Stimulated activated naive CD8-positive, alpha-beta T cell treated with anti-CD3 and anti-CD28 coated beads, Interleukin-15, Interleukin-2, amounts not matched to agents 100 U/mL and 50 U/mL, for 24 hours (primary cell): ENCODE measurements around the gene TFIP11.
A peak's percentile ranks its signal among the peaks of the same experiment; 100 is the strongest.

ENCODE experiments used
- ATAC-seq: fragments of 150-1000 bp; cut with Tn5 transposase; one replicate; pipeline ENCODE4 v1.10.0; 2021
- DNase-seq: peaks from one replicate; pipeline ENCODE4 v3.0.0; 2021

The TFIP11 gene

DNA sequence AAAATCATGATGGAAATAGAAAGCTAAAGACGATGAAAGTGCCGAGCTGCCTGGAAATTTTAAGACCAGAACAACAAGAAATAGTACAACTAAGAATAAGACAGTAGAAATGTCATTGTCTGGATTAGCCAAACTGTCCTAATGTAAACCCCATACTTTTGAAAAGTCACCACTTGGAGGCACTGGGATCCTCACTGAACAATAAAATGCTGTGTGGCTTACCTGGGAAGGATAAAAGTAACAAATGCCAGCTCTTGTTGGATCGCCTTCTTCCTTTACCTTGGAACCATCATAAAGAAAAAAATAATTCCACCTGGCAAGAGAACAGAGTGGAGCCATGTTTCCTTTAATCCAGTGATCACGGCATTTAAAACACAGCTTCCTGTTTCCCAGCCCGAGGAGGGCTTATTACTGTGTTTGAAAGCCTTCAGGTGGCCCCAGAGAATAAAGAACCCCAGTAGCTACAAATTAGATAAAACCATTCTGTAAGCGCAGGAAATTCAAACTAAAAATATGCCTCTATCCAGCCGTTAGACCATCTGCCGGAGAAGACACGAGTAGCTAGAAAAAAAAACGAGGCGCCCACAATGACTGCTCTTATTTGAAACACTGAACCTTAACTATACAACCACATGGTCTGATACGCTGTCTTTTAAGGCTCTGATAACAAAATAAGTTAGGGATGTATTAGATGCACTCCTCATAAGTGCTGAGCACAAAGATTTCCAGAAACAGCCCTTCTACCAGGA lies 33.1 kb downstream of the TFIP11 start:
- ATAC-seq: no peak
- no peak for DNase-seq

DNA sequence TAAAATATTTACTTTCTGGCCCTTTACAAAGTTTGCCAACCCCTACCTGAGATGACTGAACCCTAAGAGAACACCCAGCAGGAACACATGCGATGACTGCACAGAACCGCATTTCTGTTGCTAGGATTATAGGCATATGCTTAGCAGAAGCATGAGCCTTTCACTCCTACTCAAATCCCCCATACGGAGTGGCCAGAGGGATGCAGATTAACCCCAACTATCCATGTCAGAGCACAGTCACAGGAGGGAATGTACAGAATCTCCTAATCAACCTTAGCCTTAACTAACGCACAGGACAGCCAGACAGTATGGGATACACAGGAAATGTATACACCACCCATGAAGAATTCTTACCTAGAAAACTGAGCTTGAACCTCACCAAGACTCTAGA lies 34.9 kb downstream of the TFIP11 start:
- DNase-seq (no peak), ATAC-seq (no peak)

DNA sequence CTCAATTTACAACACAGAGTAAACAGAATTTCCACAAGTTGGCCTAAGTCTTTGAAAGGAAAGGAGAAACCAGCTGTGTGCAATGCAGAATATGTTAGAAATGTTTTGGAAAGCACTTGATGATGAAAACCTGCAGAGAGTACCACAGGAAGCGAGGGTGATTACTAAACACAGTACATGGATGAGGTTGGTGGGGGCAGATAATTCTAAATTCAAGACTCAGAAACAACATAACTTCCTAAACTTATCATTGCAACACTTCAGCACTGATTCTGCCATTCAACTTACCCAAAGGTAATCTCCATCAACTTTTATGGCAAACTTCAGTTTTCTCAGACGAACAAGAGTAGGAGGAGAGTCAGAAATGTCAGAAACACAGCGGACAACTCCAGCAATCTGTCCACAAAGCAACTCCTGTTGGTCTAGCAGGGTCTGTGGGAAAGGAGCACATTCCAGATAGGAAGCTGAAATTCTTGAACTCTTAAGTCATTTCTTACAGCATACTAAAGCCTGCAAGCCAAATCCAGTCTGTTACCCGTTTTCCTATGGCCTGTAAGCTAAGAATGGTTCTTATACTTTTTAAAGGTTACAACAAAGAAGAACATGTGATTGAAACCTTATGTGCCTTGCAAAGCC lies 35.5 kb downstream of the TFIP11 start:
- ATAC-seq: no peak
- DNase-seq: no peak

DNA sequence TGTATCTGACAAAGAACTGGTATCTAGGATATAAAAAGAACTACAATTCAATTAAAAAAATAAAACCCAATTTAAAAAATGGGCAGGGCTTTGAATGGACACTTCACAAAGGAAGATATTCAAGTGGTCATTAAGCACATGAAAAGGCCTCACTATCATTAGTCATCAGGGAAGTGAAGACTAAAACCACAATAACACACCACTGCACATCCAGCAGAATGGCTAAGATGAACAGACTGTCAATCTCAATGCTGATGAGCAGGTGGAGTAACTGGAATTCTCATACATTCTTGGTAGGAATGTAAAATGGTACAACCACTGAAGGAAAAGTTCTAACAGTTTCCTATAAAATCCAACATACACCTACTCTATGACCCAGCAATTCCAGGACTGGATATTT lies 37.6 kb downstream of the TFIP11 start:
- DNase-seq (no peak), ATAC-seq (no peak)

DNA sequence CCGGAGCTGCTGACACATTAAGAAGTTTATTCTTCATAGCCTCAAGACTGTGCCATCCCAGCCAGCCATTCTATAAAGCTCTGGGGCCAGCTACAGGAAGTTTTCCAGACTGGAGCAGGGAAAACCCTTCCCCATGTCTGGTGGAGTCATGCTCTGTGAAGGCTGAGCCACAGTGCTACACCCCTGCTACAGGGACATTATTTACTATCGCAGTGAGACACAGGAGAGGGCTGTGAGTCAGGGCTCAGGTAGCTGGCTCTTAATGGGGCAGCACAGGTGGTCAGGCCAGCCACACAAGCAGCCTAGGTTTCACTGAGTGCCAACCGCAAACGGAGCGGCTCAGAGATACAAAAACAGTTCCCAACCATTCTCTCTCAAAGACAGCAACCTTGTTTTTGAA lies 40.8 kb downstream of the TFIP11 start:
- no peak for ATAC-seq
- DNase-seq: no peak

DNA sequence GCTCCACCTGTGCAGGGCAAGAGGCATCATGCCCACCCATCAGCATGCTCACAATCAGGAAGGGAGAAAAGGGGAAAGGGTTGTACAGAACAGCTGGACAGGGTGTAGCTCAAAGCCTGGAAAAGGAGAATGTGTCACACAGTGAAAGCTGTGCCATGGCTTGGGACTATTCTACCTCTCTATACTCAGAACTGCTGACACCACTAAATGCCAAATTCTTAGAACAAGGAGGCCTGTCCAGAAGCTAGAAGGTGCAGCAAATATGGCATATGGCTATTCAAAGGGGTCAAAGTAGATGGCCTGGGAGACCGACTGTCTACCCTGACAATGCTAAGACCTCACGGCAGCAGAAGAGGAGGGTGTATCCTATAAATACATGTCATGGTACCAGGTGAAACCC lies 41.5 kb downstream of the TFIP11 start:
- DNase-seq (no peak), ATAC-seq (no peak)

DNA sequence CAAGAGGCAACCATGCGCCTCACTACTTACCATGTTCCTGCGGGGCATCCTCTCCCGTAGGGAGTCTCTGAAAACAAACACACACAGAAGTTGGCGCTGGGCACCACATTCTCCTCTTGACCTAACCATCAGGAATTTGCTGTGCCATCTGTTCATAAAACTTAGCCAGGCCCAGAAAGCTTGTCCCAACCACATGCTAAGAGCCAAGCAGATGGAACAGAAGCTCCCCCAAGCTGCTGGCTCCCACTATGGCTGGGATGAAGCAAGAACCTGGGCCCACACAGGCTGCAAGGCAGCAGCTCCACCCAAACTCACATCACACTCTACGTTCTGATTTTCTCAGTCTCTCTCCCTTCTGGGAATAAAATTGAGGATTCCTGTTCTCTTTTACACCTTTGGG lies 46.1 kb downstream of the TFIP11 start:
- ATAC-seq (no peak), DNase-seq (no peak)

DNA sequence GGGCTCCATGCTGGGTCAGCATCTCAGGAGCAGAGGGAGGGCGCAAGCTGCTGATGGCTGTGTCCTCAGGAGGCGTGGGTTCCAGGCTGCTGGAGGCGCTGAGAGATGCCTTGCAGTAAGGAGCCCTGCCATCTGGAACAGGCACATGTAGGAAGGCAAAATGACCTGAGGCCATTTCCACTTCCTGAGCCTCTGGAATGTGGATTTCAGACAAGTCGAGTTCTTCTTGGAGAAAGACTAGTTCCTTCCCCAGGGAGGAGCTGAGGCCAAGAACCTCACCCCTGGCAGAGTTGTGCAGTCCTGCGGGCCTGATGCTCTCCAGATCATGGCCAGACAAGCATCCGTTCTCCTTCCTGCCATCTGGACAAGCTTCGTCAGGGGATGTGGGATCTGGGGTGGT lies 48.0 kb downstream of the TFIP11 start:
- ATAC-seq (no peak), DNase-seq (no peak)

DNA sequence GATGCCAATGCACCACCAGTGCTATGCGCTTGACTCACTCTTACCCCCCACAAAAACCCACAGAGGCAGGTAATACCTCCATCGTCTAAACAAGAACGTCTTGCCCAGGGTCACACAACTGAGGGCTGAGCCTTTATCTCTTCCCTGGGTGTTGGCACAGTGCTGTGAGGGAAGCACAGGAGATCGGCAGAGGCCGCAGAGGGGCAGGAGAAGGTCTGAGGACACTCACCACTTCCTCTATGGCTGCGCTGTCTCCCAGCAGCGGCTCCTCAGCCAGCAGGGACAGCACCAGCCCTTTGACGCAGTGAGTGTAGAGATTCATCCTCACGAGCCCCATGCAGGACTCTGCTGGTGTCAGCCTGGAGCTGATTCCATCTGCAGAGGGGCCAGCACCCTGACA lies 48.6 kb downstream of the TFIP11 start:
- ATAC-seq (no peak), DNase-seq (no peak)

DNA sequence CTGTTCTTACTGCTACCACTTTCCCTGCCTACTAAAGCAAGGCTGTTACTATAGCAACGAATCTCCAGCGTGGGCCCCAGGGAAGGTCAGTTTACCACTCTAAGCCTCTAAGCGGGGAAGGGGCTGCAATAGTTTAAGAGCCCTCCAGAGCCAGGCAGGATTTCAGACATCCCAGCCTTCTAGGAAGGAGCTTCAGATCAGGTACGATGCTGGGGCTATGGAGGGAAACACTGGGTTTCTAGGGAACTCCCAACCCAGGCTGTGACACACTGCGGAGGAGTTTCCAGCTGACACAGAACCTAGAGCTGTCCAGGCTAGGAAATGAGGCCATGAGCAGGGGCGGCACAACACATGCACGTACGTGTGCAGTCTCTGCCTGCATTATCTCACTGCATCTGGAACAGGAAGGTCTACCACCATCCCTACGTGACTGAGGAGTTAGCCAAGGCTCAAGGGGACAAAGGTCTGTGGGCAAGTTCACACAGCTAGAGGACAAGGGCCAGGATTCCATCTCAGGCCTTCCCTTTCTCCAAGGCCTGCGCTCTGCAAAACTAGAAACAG lies 49.1 kb downstream of the TFIP11 start:
- no peak for DNase-seq
- ATAC-seq: no peak

DNA sequence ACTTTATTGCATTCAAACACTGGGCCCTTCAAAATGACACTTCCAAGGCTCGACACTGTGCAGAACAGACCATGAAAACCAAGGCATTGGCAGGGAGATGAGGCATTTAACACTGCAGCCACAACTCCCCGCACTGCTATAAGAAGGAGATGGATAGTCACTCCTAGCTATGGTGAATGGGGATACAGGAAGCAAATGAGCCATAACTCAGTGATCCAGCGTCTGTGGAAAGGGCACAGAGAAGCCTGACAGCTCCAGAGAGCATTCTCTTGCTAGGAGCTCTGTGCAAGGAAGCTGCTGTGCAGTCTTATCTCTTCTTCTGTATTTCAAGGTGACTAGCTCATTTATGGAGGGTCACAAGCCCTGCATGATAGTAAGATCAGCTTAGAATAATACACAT lies 49.6 kb downstream of the TFIP11 start:
- DNase-seq: no peak
- ATAC-seq: no peak

DNA sequence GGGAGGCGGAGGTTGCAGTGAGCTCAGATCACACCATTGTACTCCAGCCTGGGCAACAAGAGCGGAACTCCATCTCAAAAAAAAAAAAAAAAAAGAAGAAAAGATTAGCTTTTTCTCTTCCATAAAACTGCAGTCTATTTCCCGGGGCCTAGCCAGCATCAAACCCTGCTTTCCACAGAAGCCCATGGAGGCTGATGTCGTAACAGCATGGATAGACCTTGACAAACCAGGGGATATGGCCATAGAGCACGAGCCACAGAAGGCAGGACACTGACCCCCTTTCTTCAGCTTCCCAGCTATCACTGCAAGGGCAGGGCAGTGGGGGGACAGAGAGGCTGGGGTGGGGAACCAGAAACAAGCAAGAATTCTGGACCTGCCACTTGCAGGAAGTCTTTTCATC lies 50.2 kb downstream of the TFIP11 start:
- ATAC-seq: no peak
- no peak for DNase-seq

DNA sequence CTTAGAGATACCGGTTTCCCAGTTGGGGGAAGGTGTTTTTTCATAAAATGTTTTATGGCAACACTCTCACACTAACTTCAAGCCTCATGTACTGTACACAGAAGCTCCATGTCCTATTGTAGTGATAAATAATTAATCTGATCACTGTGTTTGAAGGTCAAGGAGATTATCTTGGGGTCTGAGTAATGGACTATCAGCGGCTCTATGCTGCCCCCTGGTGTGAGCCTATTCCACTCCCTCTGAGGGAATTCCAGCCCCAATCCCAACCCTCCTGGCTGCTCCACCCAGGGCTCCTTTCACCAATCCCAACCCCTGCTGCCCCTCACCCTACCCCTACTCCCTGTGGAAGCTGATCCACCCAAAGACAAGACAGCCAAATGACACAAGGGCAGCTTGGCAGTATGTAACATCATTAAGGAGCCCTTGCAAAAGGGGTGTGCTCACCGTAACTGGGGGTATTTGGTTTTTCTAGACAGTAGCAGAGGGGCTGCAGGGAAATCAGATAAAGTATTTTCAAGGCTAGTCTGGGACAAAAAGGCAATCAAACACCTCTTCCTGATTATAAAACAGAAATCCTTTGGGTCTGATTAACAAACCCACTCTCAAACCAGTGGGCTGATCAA lies 51.0 kb downstream of the TFIP11 start:
- ATAC-seq (no peak), DNase-seq (peak; percentile 69)

DNA sequence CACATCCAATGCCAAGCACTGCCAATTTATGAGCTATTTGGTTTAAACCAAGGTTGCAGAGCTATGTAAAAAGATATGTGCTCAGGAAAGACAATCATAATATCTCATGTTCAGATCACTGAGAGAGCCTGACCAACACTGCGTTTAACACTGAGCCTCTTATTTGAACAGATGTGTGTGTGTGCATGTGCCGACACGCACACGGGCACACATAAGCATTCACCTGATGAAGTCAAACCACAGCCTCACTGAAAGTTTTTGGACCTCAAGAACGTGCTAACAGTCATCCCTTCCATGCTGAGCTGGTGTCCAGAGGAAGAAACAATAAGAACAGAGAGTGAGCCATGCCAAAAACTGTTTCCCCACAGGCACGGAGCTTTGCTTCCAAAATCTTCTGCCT lies 52.1 kb downstream of the TFIP11 start:
- no peak for ATAC-seq
- DNase-seq: no peak

DNA sequence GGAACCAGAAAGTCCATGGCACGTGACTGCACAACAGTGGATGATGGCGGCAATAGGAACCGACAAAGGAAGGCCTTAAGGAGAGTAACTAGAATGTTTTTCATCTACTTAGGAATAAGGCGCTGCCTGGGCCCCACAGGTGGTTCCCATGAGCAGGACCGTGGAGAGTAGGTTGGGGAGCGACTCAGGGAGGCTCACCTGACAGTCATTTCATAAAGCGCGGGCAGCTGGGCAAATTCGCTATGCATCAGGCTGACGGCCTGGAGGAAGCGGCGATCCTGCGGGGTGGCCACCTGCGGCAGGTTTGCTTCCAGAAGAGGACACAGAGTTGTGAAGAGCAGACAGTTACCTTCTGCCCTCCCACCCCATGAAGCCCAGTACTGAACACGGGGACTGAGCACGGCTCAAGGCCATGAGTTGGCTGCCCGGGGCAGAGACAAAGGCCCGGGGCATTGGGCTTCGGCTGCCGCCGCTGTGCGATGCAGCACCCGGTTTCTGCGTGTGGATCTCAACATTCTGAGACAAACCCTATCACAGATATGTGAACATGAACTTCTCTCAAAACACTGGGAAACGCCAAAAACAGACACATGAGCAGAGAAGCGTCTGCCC lies 54.5 kb downstream of the TFIP11 start:
- DNase-seq (no peak), ATAC-seq (no peak)

DNA sequence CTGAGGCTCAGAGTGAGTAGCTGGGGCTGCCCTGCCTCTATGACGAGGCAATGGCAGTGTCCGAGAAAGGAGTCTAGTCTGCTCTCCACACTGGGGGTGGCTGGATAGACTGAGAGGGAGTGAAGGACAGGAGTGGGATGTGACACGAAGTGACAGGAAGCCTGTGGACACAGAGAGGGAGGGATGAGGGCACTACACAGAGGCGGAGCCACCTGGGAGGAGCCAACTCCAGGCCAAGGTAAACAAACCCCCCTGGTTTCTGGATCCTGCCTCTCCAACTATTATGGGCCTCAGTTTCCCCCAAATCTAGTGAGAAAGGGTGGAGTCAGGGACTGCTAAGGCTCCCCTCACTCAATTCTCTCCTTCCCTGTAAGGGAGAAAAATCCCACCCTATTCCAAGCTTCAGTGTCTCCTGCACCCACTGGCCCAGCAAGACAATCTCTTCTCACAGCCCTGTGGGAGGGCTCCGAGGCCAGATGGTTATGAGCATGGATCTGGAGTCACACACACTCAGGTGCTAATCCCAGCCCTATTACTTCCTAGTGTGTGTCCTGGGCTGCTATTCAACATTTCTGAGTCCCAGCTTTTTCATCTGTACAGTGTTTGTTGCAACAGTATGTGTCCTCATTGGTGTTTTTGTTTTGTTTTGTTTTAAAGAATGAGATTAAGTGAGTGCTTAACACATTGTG lies 58.3 kb downstream of the TFIP11 start:
- ATAC-seq (no peak), DNase-seq (no peak)

DNA sequence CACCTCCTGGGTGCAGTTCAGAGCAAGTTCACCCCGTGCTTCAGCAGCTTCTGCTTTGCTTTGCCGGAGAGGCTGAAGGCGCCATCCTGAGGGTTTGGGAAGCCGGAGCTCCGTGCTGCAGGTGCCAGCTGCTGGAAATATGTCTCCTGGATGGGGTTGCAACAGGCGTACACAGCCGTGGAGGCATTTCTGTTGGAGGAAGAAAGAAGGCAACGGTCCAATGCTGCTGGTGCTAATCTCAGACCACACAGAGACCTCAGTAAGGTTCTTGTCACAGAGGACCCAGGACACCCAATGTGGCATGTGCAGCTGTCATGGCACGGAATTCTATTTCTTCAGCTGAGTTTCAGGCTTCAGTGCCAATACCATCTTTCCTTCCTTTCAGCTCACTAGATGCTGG lies 59.1 kb downstream of the TFIP11 start:
- no peak for DNase-seq
- no peak for ATAC-seq

DNA sequence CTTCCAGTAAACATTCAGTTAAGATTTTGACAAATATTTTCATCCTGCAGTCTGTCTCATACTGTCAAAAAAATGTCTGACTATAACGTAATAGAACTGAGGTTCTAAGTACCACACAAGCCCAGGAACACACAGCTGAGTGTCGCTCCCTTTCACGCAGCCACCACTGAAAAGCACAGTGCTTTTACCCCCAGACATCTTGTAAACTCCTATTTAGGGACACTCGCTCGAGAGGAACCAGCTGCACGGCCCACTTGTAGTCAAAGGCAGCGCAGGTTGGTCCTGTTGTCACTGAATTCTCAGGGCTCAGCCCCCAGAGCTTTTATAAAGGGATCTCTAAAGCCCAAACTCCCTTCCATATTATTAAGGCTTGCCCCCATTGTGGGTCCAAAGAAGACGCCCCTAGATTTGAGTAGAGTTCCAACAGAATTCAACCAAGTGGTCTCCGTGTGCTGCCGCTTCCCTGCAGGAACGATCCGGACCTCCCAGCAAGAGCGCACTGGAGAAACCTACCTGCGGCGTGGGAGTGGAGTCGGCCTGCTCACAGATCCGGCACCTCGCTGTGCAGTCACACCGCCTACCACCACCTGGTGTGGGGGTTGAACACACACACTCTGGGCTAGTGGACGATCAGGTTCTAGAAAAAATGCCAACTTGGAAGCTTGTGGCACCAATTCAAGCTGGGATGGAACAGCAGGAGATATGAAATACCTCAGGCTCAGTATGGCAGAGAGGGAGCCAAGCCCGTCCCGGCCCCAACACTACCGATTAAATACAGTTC lies 59.8 kb downstream of the TFIP11 start:
- DNase-seq: no peak
- no peak for ATAC-seq

DNA sequence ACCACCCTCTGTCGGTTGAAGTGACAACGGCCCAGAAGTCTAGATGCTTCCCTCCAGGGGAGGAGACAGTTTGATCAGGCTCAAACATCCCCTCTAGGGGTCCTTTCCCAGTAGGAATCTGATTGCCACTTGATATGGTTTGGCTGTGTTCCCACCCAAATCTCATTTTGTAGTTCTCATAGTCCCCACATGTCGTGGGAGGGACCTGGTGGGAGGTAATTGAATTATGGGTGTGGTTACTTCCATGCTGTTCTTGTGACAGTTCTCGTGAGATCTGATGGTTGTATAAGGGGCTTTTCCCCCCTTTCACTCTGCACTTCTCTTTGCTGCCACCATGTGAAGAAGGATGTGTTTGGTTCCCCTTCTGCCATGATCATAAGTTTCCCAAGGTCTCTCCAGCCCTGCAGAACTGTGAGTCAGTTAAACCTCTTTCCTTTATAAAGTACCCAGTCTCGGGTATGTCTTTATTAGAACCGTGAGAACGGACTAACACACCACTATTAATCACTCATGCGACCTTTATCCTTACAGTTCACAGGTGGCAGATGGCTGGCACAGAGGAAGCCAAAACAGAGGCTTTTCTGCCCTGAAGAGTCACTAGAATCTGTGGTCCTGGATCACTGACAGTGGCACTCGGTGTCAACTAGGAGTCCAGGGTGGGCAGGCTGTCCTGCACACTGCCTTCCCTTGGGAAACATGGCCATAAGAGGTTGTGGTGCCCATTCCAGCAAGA lies 61.7 kb downstream of the TFIP11 start:
- DNase-seq (no peak), ATAC-seq (no peak)

DNA sequence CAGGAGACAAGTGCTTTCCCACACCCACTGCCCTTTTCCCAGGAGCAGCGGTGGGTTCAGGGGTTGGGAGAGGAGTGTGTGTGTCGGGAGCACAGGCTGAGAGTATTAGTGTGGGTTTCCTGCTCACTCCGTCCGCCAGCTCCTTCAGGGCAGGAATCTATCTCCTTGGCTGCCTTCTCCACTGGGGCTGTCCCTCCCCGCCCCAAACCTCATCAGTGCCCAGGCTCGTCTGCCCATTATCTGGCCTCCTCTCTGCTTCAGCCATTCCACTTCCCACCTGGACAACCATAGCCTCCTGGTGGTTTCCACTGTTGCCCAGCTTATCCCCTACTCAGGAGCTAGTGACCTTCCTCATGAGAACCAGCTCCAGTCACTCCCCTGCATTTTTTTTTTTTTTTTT lies 63.3 kb downstream of the TFIP11 start:
- DNase-seq: no peak
- no peak for ATAC-seq

DNA sequence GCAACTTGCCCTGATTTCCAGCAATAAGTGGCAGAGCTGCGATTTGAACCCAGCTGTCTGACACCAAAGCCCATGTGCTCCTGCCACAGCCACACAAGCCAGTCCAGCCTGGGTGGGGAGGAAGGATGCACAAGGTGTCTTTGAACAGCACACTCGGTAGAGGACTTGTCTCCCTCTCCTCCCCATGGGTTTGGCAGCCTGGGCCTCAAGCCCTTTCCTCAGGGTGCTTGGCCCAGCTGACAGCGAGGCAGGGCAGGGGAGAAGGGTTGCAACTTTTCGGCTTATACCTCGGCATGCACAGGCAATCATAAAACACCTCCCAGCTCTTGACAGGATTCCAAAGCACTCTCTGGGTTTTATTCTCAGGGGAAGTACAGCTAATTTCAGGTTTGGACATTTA lies 63.9 kb downstream of the TFIP11 start:
- ATAC-seq (no peak), DNase-seq (no peak)
